SK-N-SH (cell line): ENCODE data around the gene LRRIQ4. TPM values are rescaled to one million over a fixed set of nuclear protein-coding genes. Genes with fewer than 3 reads are reported as not detected.

Experiments used
- CTCF ChIA-PET: fragments of 300-600, 350-600 bp; formaldehyde crosslinking; extraction: SDS; loops from one replicate; lab custom pipeline; 2021; lab: Yijun Ruan, JAX
- POLR2A ChIA-PET: fragments of 350-600 bp; sonication (Branson Sonifier 250); formaldehyde crosslinking; extraction: SDS; loops from one replicate; lab custom pipeline; 2020; ENCODE audit warnings: antibody characterized with exemption, inconsistent platforms; lab: Yijun Ruan, JAX
- DNase-seq: peaks from one replicate; pipeline ENCODE4 v3.0.0; 2012
- H2AFZ ChIP-seq: fragments of 200-600 bp; sonication (generic); 2 replicates; pipeline ENCODE4 v1.8.1; 2016; ENCODE audit warnings: antibody characterized with exemption, mild to moderate bottlenecking, low read depth
- H3F3A ChIP-seq: fragments of 200-600 bp; sonication (generic); replicated peaks from 2 replicates; pipeline ENCODE3; 2016; ENCODE audit warnings: antibody characterized with exemption, mild to moderate bottlenecking; ENCODE audit not compliant: insufficient read depth
- H3K27ac ChIP-seq, 2 experiments: fragments of 200-500 bp in 1 of 2; fragments of 200-600 bp in 1 of 2; sonication (Bioruptor generic) in 1 of 2; sonication (generic), shearing (Covaris generic) in 1 of 2; 2 replicates each; pipeline versions ENCODE4 v1.5.1 to v1.6.1; 2014 to 2016; ENCODE audit warnings: low read depth in 2 of 2, inconsistent platforms in 1 of 2, low read length in 1 of 2, mild to moderate bottlenecking in 1 of 2, mixed read lengths in 1 of 2
- H3K27me3 ChIP-seq: fragments of 200-600 bp; sonication (generic), shearing (Covaris generic); 2 replicates; pipeline ENCODE4 v1.6.1; 2016; ENCODE audit warnings: mixed run types; ENCODE audit not compliant: insufficient read depth
- H3K36me3 ChIP-seq, 2 experiments: fragments of 200-500 bp in 1 of 2; fragments of 200-600 bp in 1 of 2; sonication (Bioruptor generic) in 1 of 2; sonication (generic) in 1 of 2; replicated peaks in 1 of 2; 2 replicates each; pipeline versions ENCODE3 to v1.5.1; 2014 to 2016; ENCODE audit warnings: low read length in 1 of 2, mild to moderate bottlenecking in 1 of 2; ENCODE audit not compliant: insufficient read depth in 2 of 2, control insufficient read depth in 1 of 2
- H3K4me1 ChIP-seq, 2 experiments: fragments of 200-500 bp in 1 of 2; fragments of 200-600 bp in 1 of 2; sonication (Bioruptor generic) in 1 of 2; sonication (generic), shearing (Covaris generic) in 1 of 2; 2 replicates each; pipeline versions ENCODE4 v1.5.1 to v1.6.1; 2014 to 2016; ENCODE audit warnings: low read depth in 1 of 2, low read length in 1 of 2, mixed run types in 1 of 2; ENCODE audit not compliant: insufficient read depth in 2 of 2, control insufficient read depth in 1 of 2
- H3K4me2 ChIP-seq: fragments of 200-600 bp; sonication (generic), shearing (Covaris generic); 2 replicates; pipeline ENCODE4 v1.6.1; 2017; ENCODE audit warnings: mixed run types
- H3K4me3 ChIP-seq, 2 experiments: fragments of 200-500 bp in 1 of 2; fragments of 200-600 bp in 1 of 2; sonication (Bioruptor generic) in 1 of 2; sonication (generic), shearing (Covaris generic) in 1 of 2; 2 replicates each; pipeline versions ENCODE4 v1.5.1 to v1.8.1; 2014 to 2016; ENCODE audit warnings: low read depth in 2 of 2, inconsistent platforms in 1 of 2, low read length in 1 of 2, mild to moderate bottlenecking in 1 of 2, mixed read lengths in 1 of 2, moderate library complexity in 1 of 2
- H3K79me2 ChIP-seq: fragments of 200-600 bp; sonication (generic); 2 replicates; pipeline ENCODE4 v1.8.1; 2017; ENCODE audit warnings: mild to moderate bottlenecking; ENCODE audit not compliant: insufficient read depth
- H3K9ac ChIP-seq: fragments of 200-600 bp; sonication (generic); 2 replicates; pipeline ENCODE4 v1.6.1; 2017; ENCODE audit warnings: mixed run types
- H3K9me2 ChIP-seq: fragments of 200-600 bp; sonication (generic); 2 replicates; pipeline ENCODE4 v1.6.1; 2017; ENCODE audit warnings: mixed run types
- H3K9me3 ChIP-seq: fragments of 200-600 bp; sonication (generic); 2 replicates; pipeline ENCODE4 v1.6.1; 2017; ENCODE audit warnings: mixed run types, mild to moderate bottlenecking, moderate library complexity
- H4K20me1 ChIP-seq: fragments of 200-600 bp; sonication (generic); 2 replicates; pipeline ENCODE4 v1.6.1; 2017; ENCODE audit warnings: mild to moderate bottlenecking, mixed run types; ENCODE audit not compliant: insufficient read depth
- ELF1 ChIP-seq: IDR thresholded peaks from 2 replicates; pipeline ENCODE4 v1.4.0; 2012
- EZH2phosphoT487 ChIP-seq: fragments of 200-600 bp; sonication (generic); IDR thresholded peaks from 2 replicates; pipeline ENCODE4 v1.6.1; 2017; ENCODE audit warnings: low read depth, mixed run types, mild to moderate bottlenecking, antibody characterized with exemption, moderate library complexity, borderline replicate concordance
- GATA2 ChIP-seq: sonication (generic); formaldehyde crosslinking; IDR thresholded peaks from 2 replicates; pipeline ENCODE4 v1.5.0; 2020; ENCODE audit warnings: mild to moderate bottlenecking, missing genetic modification reagents
- IRF3 ChIP-seq: fragments of 150-350 bp; IDR thresholded peaks from 2 replicates; pipeline ENCODE4 v1.6.1; 2016; ENCODE audit warnings: mild to moderate bottlenecking, low read depth, low read length
- JUND ChIP-seq: IDR thresholded peaks from 2 replicates; pipeline ENCODE4 v1.4.0; 2012
- MXI1 ChIP-seq: IDR thresholded peaks from 2 replicates; pipeline ENCODE4 v1.6.1; 2012; ENCODE audit warnings: mild to moderate bottlenecking, low read depth, low read length, improper control_type of control experiment
- NFIC ChIP-seq: IDR thresholded peaks from 2 replicates; pipeline ENCODE4 v1.4.0; 2012; ENCODE audit warnings: borderline replicate concordance
- PBX3 ChIP-seq: IDR thresholded peaks from 2 replicates; pipeline ENCODE4; 2012
- POLR2AphosphoS5 ChIP-seq: IDR thresholded peaks from 2 replicates; pipeline ENCODE4 v1.6.1; 2012; ENCODE audit warnings: low read depth, low read length
- RCOR1 ChIP-seq: fragments of 150-350 bp; IDR thresholded peaks from 2 replicates; pipeline ENCODE4 v1.6.1; 2017; ENCODE audit warnings: antibody characterized with exemption, low read length
- RXRA ChIP-seq: IDR thresholded peaks from 2 replicates; pipeline ENCODE4 v1.4.0; 2012; ENCODE audit warnings: low read depth, mild to moderate bottlenecking, borderline replicate concordance
- SMC3 ChIP-seq: IDR thresholded peaks from 2 replicates; pipeline ENCODE4 v1.6.1; 2012; ENCODE audit warnings: low read depth, low read length, improper control_type of control experiment
- TAF1 ChIP-seq: IDR thresholded peaks from 2 replicates; pipeline ENCODE4 v1.6.1; 2012; ENCODE audit warnings: low read depth, mild to moderate bottlenecking, low read length, moderate library complexity, borderline replicate concordance
- USF2 ChIP-seq: fragments of 150-350 bp; IDR thresholded peaks from 2 replicates; pipeline ENCODE4 v1.6.1; 2017; ENCODE audit warnings: antibody characterized with exemption, low read length, low read depth, borderline replicate concordance
- YY1 ChIP-seq: IDR thresholded peaks from 2 replicates; pipeline ENCODE4 v1.4.0; 2012; ENCODE audit warnings: low read depth, mild to moderate bottlenecking
- WGBS: methylation state at CpG from one replicate; pipeline ENCODE4 v1.1.6; 2017; ENCODE audit warnings: low lambda C conversion rate; 5-methylcytosine and 5-hydroxymethylcytosine counted together
- polyA plus RNA-seq, 3 experiments: library from polyadenylated mRNA; depleted of rRNA; stranded (reverse); fragments of >200 nt; gene quantifications; 2 replicates each; pipeline ENCODE4 v1.2.3, GENCODE V29; 2012

The LRRIQ4 gene
- polyA plus RNA-seq, 1 of the 3 experiments (the other 2 are of a cell fraction): not detected

- Histone ChIP-seq H4K20me1 (no peaks in the 10 kb centered on the region), H3K27me3 (no peaks in the 10 kb centered on the region)
- TF ChIP-seq RCOR1 (no peak), PBX3 (no peak), MXI1 (no peak), GATA2 (CRISPR knock-in tag) (no peak), USF2 (no peak)
- TF ChIP-seq, all 33 proteins: peak for 0
- no peaks in the 10 kb centered on the region; a peak in 1 of 4 replicates for H3K4me1 ChIP-seq
- H3K9me2 ChIP-seq: no peaks in the 10 kb centered on the region
- no peaks in the 10 kb centered on the region; the same call in 1 of the 2 replicates for H3K9me3 ChIP-seq
- ChIA-PET CTCF (no interaction called here), POLR2A (no interaction called here)
- no peaks in the 10 kb centered on the region for H3K79me2 ChIP-seq
- H3K9ac ChIP-seq: no peak overlapping the region
- H3K4me2 ChIP-seq: no peak overlapping the region
- H2AFZ ChIP-seq: no peak overlapping the region
- H3K4me3 ChIP-seq: no peak overlapping the region
- 67% methylated on average over 3 of the region's 3 CpGs for WGBS
- no peaks in the 10 kb centered on the region for H3K36me3 ChIP-seq
- H3F3A ChIP-seq: no peaks in the 10 kb centered on the region
- H3K27ac ChIP-seq: no peak overlapping the region
- no peak for DNase-seq
Measured at GRCh38 chr3:169825316-169825715, 12.6 kb downstream of the LRRIQ4 start.

- Histone ChIP-seq H3K36me3 (no peaks in the 10 kb centered on the region), H3K79me2 (no peaks in the 10 kb centered on the region), H3K9me2 (no peaks in the 10 kb centered on the region), H2AFZ (no peak overlapping the region), H3K9ac (no peak overlapping the region), H3K4me3 (no peak overlapping the region), H4K20me1 (no peaks in the 10 kb centered on the region), H3K27ac (no peak overlapping the region), H3K27me3 (no peaks in the 10 kb centered on the region), H3K9me3 (no peaks in the 10 kb centered on the region; the same call in 1 of the 2 replicates), H3K4me1 (no peaks in the 10 kb centered on the region), H3K4me2 (no peak overlapping the region), H3F3A (no peaks in the 10 kb centered on the region)
- TF ChIP-seq JUND (no peak), GATA2 (CRISPR knock-in tag) (no peak), RCOR1 (no peak), PBX3 (no peak), POLR2AphosphoS5 (no peak), ELF1 (no peak), MXI1 (no peak), EZH2phosphoT487 (no peak), IRF3 (no peak), SMC3 (no peak), TAF1 (no peak), YY1 (no peak), NFIC (no peak), USF2 (no peak), RXRA (no peak)
- 78% methylated on average over 4 of the region's 4 CpGs for WGBS
- no peak for DNase-seq
- CTCF ChIA-PET: interaction anchor here (1.2 kb wide), 1 partner anchor 14 kb away, joined by 3 read pairs; no protein-coding TSS in a partner anchor
- POLR2A ChIA-PET: interaction anchor here (0.6 kb wide), 1 partner anchor 15 kb away, joined by 4 read pairs; the partner anchor contains the start of genes LRRC34 and LRRIQ4
Measured at GRCh38 chr3:169827712-169828111, 15.0 kb downstream of the LRRIQ4 start.
